ENCODE results near the gene CAB39.

The CAB39 gene

GRCh38 chr2:230712443-230713330, at the start of gene CAB39:
Gene CAB39, plus strand, starts transcription at chr2:230712842. Its CDS starts 47,160 bp downstream, at chr2:230760002.
- peak; percentile 97 for DNase-seq (ENCODE audit: low spot score)

- DNase-seq (ENCODE audit: low spot score) = peak; percentile 56
These were observed 48.5 kb upstream of the CAB39 start for GRCh38 chr2:230664128-230664527.

- no peak for DNase-seq (ENCODE audit: low spot score)
These were observed 47.8 kb upstream of the CAB39 start for GRCh38 chr2:230664844-230665243.

- no peak for DNase-seq (ENCODE audit: low spot score)
These were observed 47.4 kb upstream of the CAB39 start for GRCh38 chr2:230665263-230665691.

GRCh38 chr2:230666446-230666845, 46.2 kb upstream of the CAB39 start:
- no peak for DNase-seq (ENCODE audit: low spot score)

- DNase-seq (ENCODE audit: low spot score) = no peak
These were observed 45.5 kb upstream of the CAB39 start for GRCh38 chr2:230666885-230667712.

- no peak for DNase-seq (ENCODE audit: low spot score)
These were observed 44.3 kb upstream of the CAB39 start for GRCh38 chr2:230668184-230668938.

GRCh38 chr2:230668939-230669303, 43.7 kb upstream of the CAB39 start:
- DNase-seq (ENCODE audit: low spot score) = no peak

GRCh38 chr2:230669386-230669950, 43.2 kb upstream of the CAB39 start:
- DNase-seq (ENCODE audit: low spot score) = no peak

GRCh38 chr2:230671117-230671516, 41.5 kb upstream of the CAB39 start:
- no peak for DNase-seq (ENCODE audit: low spot score)

- no peak for DNase-seq (ENCODE audit: low spot score)
These were observed 39.8 kb upstream of the CAB39 start for GRCh38 chr2:230672836-230673235.

GRCh38 chr2:230674401-230674800, 38.2 kb upstream of the CAB39 start:
- no peak for DNase-seq (ENCODE audit: low spot score)

GRCh38 chr2:230674966-230675672, 37.5 kb upstream of the CAB39 start:
- no peak for DNase-seq (ENCODE audit: low spot score)

GRCh38 chr2:230676546-230676945, 36.1 kb upstream of the CAB39 start:
- DNase-seq (ENCODE audit: low spot score) = no peak

- DNase-seq (ENCODE audit: low spot score) = peak; percentile 38
These were observed 35.3 kb upstream of the CAB39 start for GRCh38 chr2:230677201-230677946.

- DNase-seq (ENCODE audit: low spot score) = no peak
These were observed 34.6 kb upstream of the CAB39 start for GRCh38 chr2:230678018-230678417.

- no peak for DNase-seq (ENCODE audit: low spot score)
These were observed 34.2 kb upstream of the CAB39 start for GRCh38 chr2:230678451-230678850.

- peak; percentile 31 for DNase-seq (ENCODE audit: low spot score)
These were observed 32.0 kb upstream of the CAB39 start for GRCh38 chr2:230680463-230681170.

- no peak for DNase-seq (ENCODE audit: low spot score)
These were observed 31.5 kb upstream of the CAB39 start for GRCh38 chr2:230681171-230681545.

- DNase-seq (ENCODE audit: low spot score) = no peak
These were observed 30.1 kb upstream of the CAB39 start for GRCh38 chr2:230682546-230682945.
